AG04450 (cell line): ENCODE measurements around the gene SRRM3. TPM values are rescaled to one million over a fixed set of nuclear protein-coding genes. Genes with fewer than 3 reads are reported as not detected.

Source experiments
- CTCF ChIA-PET: fragments of 300-600, 350-600 bp; formaldehyde crosslinking; extraction: SDS; loops from one replicate; lab custom pipeline; 2022; ENCODE audit warnings: antibody characterized with exemption, inconsistent platforms; lab: Charles Lee
- POLR2A ChIA-PET: fragments of 350-600 bp; formaldehyde crosslinking; extraction: SDS; loops from one replicate; lab custom pipeline; 2021; ENCODE audit warnings: antibody characterized with exemption, inconsistent platforms; lab: Yijun Ruan, JAX
- DNase-seq: peaks from one replicate; pipeline ENCODE4 v3.0.0-alpha.2; 2011; ENCODE audit warnings: low read depth, low spot score
- H3K27ac ChIP-seq: one replicate; pipeline ENCODE4 v1.5.1; 2012; ENCODE audit warnings: low read depth, low read length, control low read depth
- H3K27me3 ChIP-seq: one replicate; pipeline ENCODE4 v1.6.0; 2012; ENCODE audit warnings: low read length; ENCODE audit not compliant: control insufficient read depth, insufficient read depth
- H3K4me3 ChIP-seq: 2 replicates; pipeline ENCODE4 v1.5.1; 2011; ENCODE audit warnings: mild to moderate bottlenecking, low read depth, low read length, control low read depth
- H3K9me3 ChIP-seq: 2 replicates; pipeline ENCODE4 v1.5.1; 2012; ENCODE audit warnings: low read length; ENCODE audit not compliant: control insufficient read depth, insufficient read depth
- polyA plus RNA-seq: library from polyadenylated mRNA; depleted of rRNA; stranded (reverse); fragments of >200 nt; gene quantifications from 2 replicates; pipeline ENCODE4 v1.2.3, GENCODE V29; 2011
- TF ChIP-seq, protein P1 (sequence below): IDR thresholded peaks from 2 replicates; pipeline ENCODE4 v1.5.1; 2011; ENCODE audit warnings: low read depth, low read length, control low read depth, inconsistent platforms

The SRRM3 gene
- polyA plus RNA-seq, 1 experiment: 1.5 TPM

DNA sequence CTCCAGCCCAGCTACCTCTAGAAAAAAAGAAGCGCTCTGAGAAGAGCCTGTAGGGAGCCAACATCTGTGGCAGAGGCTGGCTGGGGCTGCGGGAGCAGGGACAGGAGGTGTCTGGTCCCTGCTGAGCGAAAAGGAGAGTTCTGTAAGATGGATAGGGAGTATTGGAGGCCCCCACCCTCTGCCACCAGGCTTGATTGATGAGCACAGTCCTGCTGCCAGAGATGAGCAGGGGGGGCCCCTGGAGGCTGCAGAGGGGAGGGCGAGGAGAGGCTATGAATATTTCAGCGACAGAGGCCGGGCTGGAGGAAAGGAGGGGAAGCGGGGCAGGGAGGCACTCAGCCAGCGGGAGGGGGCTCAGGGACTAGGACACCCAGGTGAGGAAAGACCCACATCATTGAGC lies 56.3 kb downstream of the SRRM3 start:
- Histone ChIP-seq H3K9me3 (no peaks in the 10 kb centered on the region; the same call in 1 of the 2 replicates), H3K27me3 (peaks cover 27% of the 10 kb centered on the region), H3K27ac (no peak overlapping the region), H3K4me3 (no peak overlapping the region)
- ChIA-PET POLR2A (no interaction called here), CTCF (interaction anchor here (0.7 kb wide), 1 partner anchor 17 kb away, joined by 3 read pairs; no protein-coding TSS in a partner anchor)
- no peak for DNase-seq
- TF ChIP-seq, protein P1, sequence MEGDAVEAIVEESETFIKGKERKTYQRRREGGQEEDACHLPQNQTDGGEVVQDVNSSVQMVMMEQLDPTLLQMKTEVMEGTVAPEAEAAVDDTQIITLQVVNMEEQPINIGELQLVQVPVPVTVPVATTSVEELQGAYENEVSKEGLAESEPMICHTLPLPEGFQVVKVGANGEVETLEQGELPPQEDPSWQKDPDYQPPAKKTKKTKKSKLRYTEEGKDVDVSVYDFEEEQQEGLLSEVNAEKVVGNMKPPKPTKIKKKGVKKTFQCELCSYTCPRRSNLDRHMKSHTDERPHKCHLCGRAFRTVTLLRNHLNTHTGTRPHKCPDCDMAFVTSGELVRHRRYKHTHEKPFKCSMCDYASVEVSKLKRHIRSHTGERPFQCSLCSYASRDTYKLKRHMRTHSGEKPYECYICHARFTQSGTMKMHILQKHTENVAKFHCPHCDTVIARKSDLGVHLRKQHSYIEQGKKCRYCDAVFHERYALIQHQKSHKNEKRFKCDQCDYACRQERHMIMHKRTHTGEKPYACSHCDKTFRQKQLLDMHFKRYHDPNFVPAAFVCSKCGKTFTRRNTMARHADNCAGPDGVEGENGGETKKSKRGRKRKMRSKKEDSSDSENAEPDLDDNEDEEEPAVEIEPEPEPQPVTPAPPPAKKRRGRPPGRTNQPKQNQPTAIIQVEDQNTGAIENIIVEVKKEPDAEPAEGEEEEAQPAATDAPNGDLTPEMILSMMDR: no peak

DNA sequence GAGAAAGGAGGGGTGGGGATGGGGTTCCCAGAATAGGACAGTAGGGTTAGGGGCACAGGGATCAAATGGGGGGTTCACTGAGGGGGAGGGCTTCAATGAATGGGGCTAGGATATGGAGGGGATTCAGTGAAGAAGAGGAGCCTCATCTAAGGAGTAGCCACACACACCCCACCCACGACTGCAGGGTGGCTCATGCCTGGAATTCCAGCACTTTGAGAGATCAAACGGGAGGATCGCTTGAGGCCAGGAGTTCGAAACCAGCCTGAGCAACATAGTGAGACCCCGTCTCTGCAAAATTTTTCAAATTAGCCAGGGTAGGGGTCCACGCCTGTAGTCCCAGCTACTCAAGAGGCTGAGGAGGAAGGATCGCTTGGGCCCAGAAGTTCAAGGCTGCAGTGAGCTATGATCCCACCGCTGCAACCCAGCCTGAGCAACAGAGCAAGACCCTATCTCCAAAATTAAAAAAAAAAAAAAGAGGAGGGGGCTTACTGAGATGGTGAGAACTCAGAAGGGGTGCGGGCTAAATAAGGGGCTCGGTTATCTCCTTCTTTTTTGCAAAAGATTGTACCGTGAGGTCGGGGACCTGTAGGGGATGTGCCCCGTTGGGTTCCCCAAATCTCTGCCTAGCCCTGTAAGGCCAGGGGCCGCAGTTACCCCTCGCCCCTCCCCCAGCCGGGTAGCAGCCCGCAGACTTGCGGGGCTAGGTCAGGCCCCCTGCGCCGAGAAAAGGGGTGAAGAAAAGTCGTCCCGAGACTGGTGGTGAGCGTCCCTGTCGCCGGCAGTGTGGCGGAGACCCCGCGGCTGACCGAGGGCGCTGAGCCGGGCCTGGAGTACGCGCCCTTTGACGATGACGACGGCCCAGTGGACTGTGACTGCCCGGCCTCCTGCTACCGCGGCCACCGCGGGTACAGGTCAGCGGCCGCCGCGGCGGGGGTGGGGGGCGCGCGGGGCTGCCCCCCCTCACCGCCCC lies 57.7 kb downstream of the SRRM3 start:
- POLR2A ChIA-PET: interaction anchor here (0.7 kb wide), 1 partner anchor 84 kb away, joined by 8 read pairs; no protein-coding TSS in a partner anchor
- DNase-seq: no peak
- CTCF ChIA-PET: interaction anchor here (0.7 kb wide), 1 partner anchor 231 kb away, joined by 4 read pairs; no protein-coding TSS in a partner anchor

DNA sequence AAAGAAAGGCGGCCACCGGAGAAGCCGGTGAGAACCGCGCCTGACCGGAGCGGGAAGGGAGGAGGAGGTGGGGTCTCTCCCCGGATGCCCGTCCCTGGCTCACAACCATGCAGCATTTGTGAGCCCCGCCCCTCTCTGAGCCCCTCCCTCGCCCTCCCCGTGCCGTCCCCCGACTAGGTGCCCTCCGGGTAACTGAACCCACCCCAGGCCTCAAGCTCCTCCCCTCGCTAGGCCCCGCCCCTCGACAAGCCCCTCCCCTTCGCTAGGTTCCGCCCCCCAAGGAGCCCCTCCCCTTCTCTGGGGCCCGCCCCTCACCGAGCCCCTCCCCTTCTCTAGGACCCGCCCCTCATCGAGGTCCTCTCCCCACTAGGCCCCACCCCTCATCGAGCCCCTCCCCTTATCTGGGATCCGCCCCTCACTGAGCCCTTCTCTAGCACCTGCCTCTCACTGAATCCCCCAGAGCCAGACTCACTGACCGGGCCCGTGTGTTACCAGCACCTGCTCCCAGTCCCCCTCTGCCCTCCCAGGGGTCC lies 58.5 kb downstream of the SRRM3 start:
- POLR2A ChIA-PET: interaction anchor here (0.6 kb wide), 1 partner anchor 250 kb away, joined by 4 read pairs; no protein-coding TSS in a partner anchor

More for the DNA sequence above, 57.7 kb downstream of the SRRM3 start:
- Histone ChIP-seq H3K27ac (no peak overlapping the region), H3K4me3 (no peak overlapping the region), H3K27me3 (peaks cover 26% of the 10 kb centered on the region), H3K9me3 (no peaks in the 10 kb centered on the region; the same call in 1 of the 2 replicates)
- TF ChIP-seq, protein P1: no peak

DNA sequence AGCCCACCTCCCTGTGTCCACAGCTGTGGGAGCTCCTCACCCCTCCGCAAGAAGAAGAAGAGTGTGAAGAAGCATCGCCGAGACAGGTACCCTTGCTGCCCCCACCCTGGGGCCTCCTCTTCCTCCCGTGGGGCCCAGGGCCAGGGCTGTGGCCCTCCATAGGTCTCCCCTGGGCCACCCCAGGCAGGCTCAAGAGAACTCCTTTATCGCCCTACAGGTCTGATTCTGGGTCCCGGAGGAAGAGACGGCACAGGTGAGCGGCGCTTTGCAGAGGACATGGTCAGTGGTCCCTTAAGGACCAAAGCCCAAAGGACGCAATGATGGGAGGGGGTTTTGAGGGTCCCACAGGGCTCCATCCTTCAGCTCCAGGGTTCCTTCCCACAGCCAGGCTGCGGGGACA lies 59.6 kb downstream of the SRRM3 start:
- H3K4me3 ChIP-seq: no peak overlapping the region
- TF ChIP-seq, protein P1: no peak
- H3K27ac ChIP-seq: no peak overlapping the region
- H3K27me3 ChIP-seq: peaks cover 23% of the 10 kb centered on the region
- CTCF ChIA-PET: interaction anchor here (4.0 kb wide), 1 partner anchor 52 kb away, joined by 30 read pairs; no protein-coding TSS in a partner anchor
- H3K9me3 ChIP-seq: no peaks in the 10 kb centered on the region; the same call in 1 of the 2 replicates
- DNase-seq: no peak
- POLR2A ChIA-PET: no interaction called here

More for the DNA sequence above, 58.5 kb downstream of the SRRM3 start:
- no peaks in the 10 kb centered on the region; the same call in 1 of the 2 replicates for H3K9me3 ChIP-seq
- TF ChIP-seq, protein P1: no peak
- H3K27ac ChIP-seq: no peak overlapping the region
- H3K27me3 ChIP-seq: peaks cover 23% of the 10 kb centered on the region
- no peak for DNase-seq
- CTCF ChIA-PET: interaction anchor here (0.7 kb wide), 1 partner anchor 231 kb away, joined by 4 read pairs; no protein-coding TSS in a partner anchor
- H3K4me3 ChIP-seq: no peak overlapping the region
